Fibroblast of skin of back (primary cell): ENCODE measurements around the gene CCDC171.
A peak's percentile ranks its signal among the peaks of the same experiment; 100 is the strongest.
"Not testable (repeated sequence)": the region's sequence is repeated elsewhere in the genome, so short reads cannot be mapped to it uniquely, and the experiment has no call there.

Experiments
- DNase-seq: peaks from one replicate; pipeline ENCODE4 v3.0.0-alpha.2; 2013

The CCDC171 gene

GRCh38 chr9:15697446-15697851 lies 144.6 kb downstream of the CCDC171 start:
- DNase-seq, result peak; percentile 90

GRCh38 chr9:15699876-15700559 lies 147.2 kb downstream of the CCDC171 start:
- DNase-seq, result not testable (repeated sequence)

- DNase-seq, result no peak
Observed at GRCh38 chr9:15707000-15707399, 154.2 kb downstream of the CCDC171 start.

- DNase-seq, result no peak
Observed at GRCh38 chr9:15711531-15711930, 158.7 kb downstream of the CCDC171 start.

GRCh38 chr9:15711931-15712330 lies 159.1 kb downstream of the CCDC171 start:
- DNase-seq, result no peak

- no peak for DNase-seq
Observed at GRCh38 chr9:15714746-15715145, 161.9 kb downstream of the CCDC171 start.

GRCh38 chr9:15717290-15717967 lies 164.6 kb downstream of the CCDC171 start:
- DNase-seq, result no peak

- no peak for DNase-seq
Observed at GRCh38 chr9:15718423-15718822, 165.6 kb downstream of the CCDC171 start.

- no peak for DNase-seq
Observed at GRCh38 chr9:15720861-15721260, 168.0 kb downstream of the CCDC171 start.

- DNase-seq, result peak; percentile 32
Observed at GRCh38 chr9:15722888-15723287, 170.0 kb downstream of the CCDC171 start.

GRCh38 chr9:15724016-15724415 lies 171.2 kb downstream of the CCDC171 start:
- DNase-seq, result peak; percentile 46

GRCh38 chr9:15724612-15725011 lies 171.8 kb downstream of the CCDC171 start:
- no peak for DNase-seq

GRCh38 chr9:15725953-15726352 lies 173.1 kb downstream of the CCDC171 start:
- peak; percentile 30 for DNase-seq

- DNase-seq, result no peak
Observed at GRCh38 chr9:15729507-15729906, 176.7 kb downstream of the CCDC171 start.

- DNase-seq, result peak; percentile 94
Observed at GRCh38 chr9:15735083-15735857, 182.4 kb downstream of the CCDC171 start.

- no peak for DNase-seq
Observed at GRCh38 chr9:15736569-15736968, 183.7 kb downstream of the CCDC171 start.

- peak; percentile 76 for DNase-seq
Observed at GRCh38 chr9:15738011-15738410, 185.2 kb downstream of the CCDC171 start.

GRCh38 chr9:15741015-15741414 lies 188.2 kb downstream of the CCDC171 start:
- DNase-seq, result no peak

GRCh38 chr9:15743512-15743911 lies 190.7 kb downstream of the CCDC171 start:
- no peak for DNase-seq

GRCh38 chr9:15744196-15744595 lies 191.4 kb downstream of the CCDC171 start:
- DNase-seq, result no peak

- no peak for DNase-seq
Observed at GRCh38 chr9:15746905-15747304, 194.1 kb downstream of the CCDC171 start.

- no peak for DNase-seq
Observed at GRCh38 chr9:15755660-15756059, 202.8 kb downstream of the CCDC171 start.

- no peak for DNase-seq
Observed at GRCh38 chr9:15761551-15761950, 208.7 kb downstream of the CCDC171 start.

- no peak for DNase-seq
Observed at GRCh38 chr9:15763371-15763770, 210.5 kb downstream of the CCDC171 start.
